HCT116 (cell line): ENCODE results near the gene FLACC1.

ENCODE experiments used
- ATF3 ChIP-seq: IDR thresholded peaks from 2 replicates; pipeline ENCODE4 v1.6.1; 2012
- CTCF ChIP-seq, 3 experiments: fragments of 200-600 bp in 1 of 3; sonication (generic) in 1 of 3; IDR thresholded peaks in 2 of 3; conservative IDR thresholded peaks in 1 of 3; 2 replicates each; pipeline ENCODE4 v1.5.1; 2012 to 2017; ENCODE audit warnings: low read depth in 2 of 3, low read length in 2 of 3, antibody characterized with exemption in 1 of 3, borderline replicate concordance in 1 of 3, control low read depth in 1 of 3, mild to moderate bottlenecking in 1 of 3, mixed read lengths in 1 of 3, mixed run types in 1 of 3, moderate library complexity in 1 of 3; ENCODE audit not compliant: insufficient read depth in 1 of 3
- EGR1 ChIP-seq: IDR thresholded peaks from 2 replicates; pipeline ENCODE4 v1.6.1; 2012; ENCODE audit warnings: low read depth
- ELF1 ChIP-seq: IDR thresholded peaks from 2 replicates; pipeline ENCODE4 v1.6.1; 2012; ENCODE audit warnings: low read depth, borderline replicate concordance
- EZH2 ChIP-seq: fragments of 200-600 bp; sonication (generic); IDR thresholded peaks from 2 replicates; pipeline ENCODE4 v1.6.1; 2017; ENCODE audit warnings: antibody characterized with exemption, mixed run types
- EZH2phosphoT487 ChIP-seq: fragments of 200-600 bp; IDR thresholded peaks from 2 replicates; pipeline ENCODE4 v1.6.1; 2018; ENCODE audit warnings: antibody characterized with exemption, borderline replicate concordance
- JUND ChIP-seq: IDR thresholded peaks from 2 replicates; pipeline ENCODE4 v1.6.1; 2012
- MAX ChIP-seq: IDR thresholded peaks from 2 replicates; pipeline ENCODE4 v1.6.1; 2012
- POLR2A ChIP-seq: IDR thresholded peaks from 2 replicates; pipeline ENCODE4 v1.7.0; 2011; ENCODE audit warnings: borderline replicate concordance; ENCODE audit not compliant: insufficient read depth, insufficient read length; ENCODE audit errors: extremely low read depth
- POLR2AphosphoS5 ChIP-seq: IDR thresholded peaks from 2 replicates; pipeline ENCODE4 v1.6.1; 2011; ENCODE audit warnings: mild to moderate bottlenecking, low read depth, low read length, moderate library complexity
- RAD21 ChIP-seq: IDR thresholded peaks from 2 replicates; pipeline ENCODE4 v1.6.1; 2012; ENCODE audit warnings: low read depth, mild to moderate bottlenecking

- TF ChIP-seq CTCF (IDR thresholded peaks at IDR 0.05 in 2 of 3, conservative IDR thresholded peaks at IDR 0.05 in 1 of 3; ENCODE audit: borderline replicate concordance in 1 of 3, insufficient read depth in 1 of 3, low read depth in 2 of 3, low read length in 2 of 3) (no peak), POLR2A (no peak), MAX (no peak), EZH2 (no peak), POLR2AphosphoS5 (no peak), EGR1 (no peak), EZH2phosphoT487 (no peak), ATF3 (no peak), JUND (no peak), RAD21 (no peak), ELF1 (no peak)
These were observed 92.5 kb downstream of the FLACC1 start for GRCh38 chr2:201264472-201265173.
